Body of pancreas (tissue), 4 donors: ENCODE results near the gene LOXHD1. TPM values are rescaled to one million over a fixed set of nuclear protein-coding genes. Genes with fewer than 3 reads are reported as not detected.

Experiments
- ATAC-seq: fragments of 150-250 bp; one replicate; pipeline ENCODE4 v1.9.1; 2016
- DNase-seq, 4 donors: peaks; one replicate each; pipeline ENCODE4 v3.0.0-alpha.2; 2019
- H3K27ac ChIP-seq, 4 donors: fragments of 200-600 bp; sonication (generic); 1 replicate in 3 of 4; 2 replicates in 1 of 4; pipeline versions ENCODE4 v1.5.1 to v1.6.1; 2016 to 2019; ENCODE audit warnings: mild to moderate bottlenecking in 1 of 4, mixed read lengths in 1 of 4, moderate library complexity in 1 of 4
- H3K27me3 ChIP-seq, 2 donors: fragments of 200-600 bp; sonication (generic); one replicate each; pipeline ENCODE4 v1.6.0; 2016; ENCODE audit warnings: mild to moderate bottlenecking in 1 of 2
- H3K36me3 ChIP-seq, 2 donors: fragments of 200-600 bp; sonication (generic); replicated peaks in 1 of 2; 2 replicates each; pipeline ENCODE4 v1.5.1; 2016; ENCODE audit warnings: low read depth in 2 of 2; ENCODE audit not compliant: insufficient read depth in 1 of 2
- H3K4me1 ChIP-seq: fragments of 200-600 bp; sonication (generic); one replicate; pipeline ENCODE4 v1.6.0; 2016
- H3K4me3 ChIP-seq, 2 donors: fragments of 200-600 bp; sonication (generic); 1 replicate in 1 of 2; 2 replicates in 1 of 2; pipeline ENCODE4 v1.5.1; 2016 to 2019
- H3K9me3 ChIP-seq, 3 donors: fragments of 200-600 bp; sonication (generic); 1 replicate in 2 of 3; 2 replicates in 1 of 3; pipeline ENCODE4 v1.5.1; 2016
- POLR2A ChIP-seq, 3 donors: fragments of 450-650 bp; IDR thresholded peaks; one replicate each; pipeline ENCODE4 v1.6.1; 2016; ENCODE audit warnings: antibody characterized with exemption in 3 of 3, mild to moderate bottlenecking in 2 of 3
- WGBS, 2 donors: methylation state at CpG; one replicate each; pipeline ENCODE4 v1.1.5; 2017; 5-methylcytosine and 5-hydroxymethylcytosine counted together
- intact Hi-C: fragments of 100-400 bp; cut with DNase I; formaldehyde crosslinking; loops from one replicate; pipeline ENCODE4 v1.15.1; 2023
- total RNA-seq, 2 donors: library from RNA; depleted of rRNA; stranded (reverse); fragments of >200 nt; gene quantifications; one replicate each; pipeline ENCODE4 v1.1.0, GENCODE V29; 2016
- TF ChIP-seq, protein P1 (sequence below), 7 experiments: fragments of 450-650 bp in 4 of 7; fragments of 200-600 bp in 3 of 7; sonication (generic) in 3 of 7; IDR thresholded peaks; one replicate each; pipeline ENCODE4 v1.5.1; 2016 to 2019; ENCODE audit warnings: antibody characterized with exemption in 7 of 7

The LOXHD1 gene
- total RNA-seq, 2 donors from 2014 or later: 0.26 TPM; not detected in 1

DNA sequence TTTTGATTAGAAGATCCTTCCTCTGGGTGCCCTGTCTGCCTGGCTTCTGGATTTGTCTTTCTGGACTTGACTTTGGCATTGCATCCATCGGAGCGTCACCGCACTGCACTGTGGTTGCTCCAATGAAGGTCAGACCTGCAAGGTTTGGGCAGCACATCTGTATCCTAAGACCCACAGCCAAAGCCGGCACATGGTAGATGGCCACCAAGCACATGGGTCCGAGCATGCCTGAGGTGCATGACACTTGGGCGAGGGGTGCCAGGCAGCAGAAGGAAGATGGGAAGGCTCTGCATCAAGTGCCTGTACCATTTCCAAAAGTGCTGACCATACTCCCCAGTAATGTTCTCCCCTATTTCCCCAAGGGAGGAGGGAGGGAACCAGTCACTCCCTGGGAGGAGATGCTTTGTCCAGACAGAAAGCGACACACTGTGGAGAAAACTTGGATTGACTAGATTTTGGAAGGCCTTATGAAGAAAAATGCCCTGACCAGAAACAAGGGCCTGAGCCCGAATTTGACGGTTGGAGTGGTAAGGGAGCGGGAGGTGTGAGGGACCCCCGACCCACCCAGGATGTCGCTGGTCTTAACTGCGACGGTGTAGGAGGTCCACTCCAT lies 149.9 kb downstream of the LOXHD1 start:
- ATAC-seq (no peak), DNase-seq (no peak)
- Histone ChIP-seq H3K4me3 (no peak overlapping the region), H3K36me3 (no peaks in the 10 kb centered on the region), H3K4me1 (no peaks in the 10 kb centered on the region), H3K9me3 (no peaks in the 10 kb centered on the region), H3K27me3 (no peaks in the 10 kb centered on the region), H3K27ac (no peak overlapping the region)
- TF ChIP-seq POLR2A (IDR thresholded peaks at IDR 0.05): no peak
- TF ChIP-seq, protein P1, sequence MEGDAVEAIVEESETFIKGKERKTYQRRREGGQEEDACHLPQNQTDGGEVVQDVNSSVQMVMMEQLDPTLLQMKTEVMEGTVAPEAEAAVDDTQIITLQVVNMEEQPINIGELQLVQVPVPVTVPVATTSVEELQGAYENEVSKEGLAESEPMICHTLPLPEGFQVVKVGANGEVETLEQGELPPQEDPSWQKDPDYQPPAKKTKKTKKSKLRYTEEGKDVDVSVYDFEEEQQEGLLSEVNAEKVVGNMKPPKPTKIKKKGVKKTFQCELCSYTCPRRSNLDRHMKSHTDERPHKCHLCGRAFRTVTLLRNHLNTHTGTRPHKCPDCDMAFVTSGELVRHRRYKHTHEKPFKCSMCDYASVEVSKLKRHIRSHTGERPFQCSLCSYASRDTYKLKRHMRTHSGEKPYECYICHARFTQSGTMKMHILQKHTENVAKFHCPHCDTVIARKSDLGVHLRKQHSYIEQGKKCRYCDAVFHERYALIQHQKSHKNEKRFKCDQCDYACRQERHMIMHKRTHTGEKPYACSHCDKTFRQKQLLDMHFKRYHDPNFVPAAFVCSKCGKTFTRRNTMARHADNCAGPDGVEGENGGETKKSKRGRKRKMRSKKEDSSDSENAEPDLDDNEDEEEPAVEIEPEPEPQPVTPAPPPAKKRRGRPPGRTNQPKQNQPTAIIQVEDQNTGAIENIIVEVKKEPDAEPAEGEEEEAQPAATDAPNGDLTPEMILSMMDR (IDR thresholded peaks at IDR 0.05): no peak
- 69 to 72% methylated on average over 10 to 14 of the region's 14 CpGs for WGBS, 2 donors
- intact Hi-C loops: no loop called here

DNA sequence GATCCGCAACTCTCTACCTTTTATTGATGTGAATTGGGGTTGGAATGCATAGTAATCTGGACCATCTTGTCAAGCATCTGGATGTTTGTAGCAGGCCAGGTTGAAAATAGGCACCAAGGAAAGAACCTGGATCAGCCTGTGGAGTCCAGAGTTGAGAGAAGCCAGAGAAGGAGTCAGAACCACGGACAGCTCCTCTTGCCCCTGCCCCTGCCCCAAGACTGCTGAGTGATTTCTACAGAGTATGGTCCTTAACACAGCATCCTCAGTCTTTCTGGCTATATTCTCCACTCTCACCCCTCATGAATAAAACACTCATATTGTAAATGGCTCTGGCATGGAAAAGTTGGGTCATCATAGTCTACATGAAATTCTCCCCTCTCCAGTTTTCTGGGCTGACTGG lies 154.6 kb downstream of the LOXHD1 start:
- ATAC-seq (no peak), DNase-seq (no peak)
- no peaks in the 10 kb centered on the region for H3K27me3 ChIP-seq
- no peaks in the 10 kb centered on the region for H3K4me1 ChIP-seq
- no peaks in the 10 kb centered on the region for H3K9me3 ChIP-seq
- H3K36me3 ChIP-seq: no peaks in the 10 kb centered on the region
- H3K4me3 ChIP-seq: no peak overlapping the region
- intact Hi-C loops: no loop called here
- no peak for TF ChIP-seq POLR2A (IDR thresholded peaks at IDR 0.05)
- TF ChIP-seq, protein P1 (IDR thresholded peaks at IDR 0.05): no peak
- no peak overlapping the region for H3K27ac ChIP-seq
- WGBS, 2 donors: 10 to 13% methylated on average over 2 of the region's 2 CpGs

DNA sequence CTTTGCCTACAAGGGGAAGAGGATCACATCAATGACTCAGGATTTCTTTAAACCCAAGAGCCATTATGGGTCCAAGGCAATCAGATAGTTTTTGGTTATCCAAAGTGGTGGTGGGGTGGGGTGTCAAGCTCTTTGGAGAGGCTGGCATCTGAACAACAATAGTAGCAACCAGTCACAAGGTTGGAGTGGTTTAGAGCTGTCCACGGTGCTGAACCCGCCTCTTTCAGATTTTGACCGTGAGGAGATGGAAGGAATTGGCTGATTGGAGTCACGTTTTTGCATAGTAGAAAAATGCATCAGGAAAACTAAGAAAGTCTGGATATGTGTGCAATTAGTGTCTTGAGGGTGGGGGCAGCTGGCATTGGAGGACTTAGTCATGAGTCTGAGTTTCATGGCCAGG lies 159.9 kb downstream of the LOXHD1 start:
- Histone ChIP-seq H3K4me1 (no peaks in the 10 kb centered on the region), H3K4me3 (no peak overlapping the region), H3K9me3 (no peaks in the 10 kb centered on the region), H3K27ac (no peak overlapping the region), H3K36me3 (no peaks in the 10 kb centered on the region), H3K27me3 (no peaks in the 10 kb centered on the region)
- intact Hi-C loops: no loop called here
- no peak for TF ChIP-seq POLR2A (IDR thresholded peaks at IDR 0.05)
- TF ChIP-seq, protein P1 (IDR thresholded peaks at IDR 0.05): no peak
- DNase-seq (peak in 1 of 4 donors; percentile 16), ATAC-seq (no peak)
- 2 to 6% methylated on average over 4 of the region's 4 CpGs for WGBS, 2 donors

DNA sequence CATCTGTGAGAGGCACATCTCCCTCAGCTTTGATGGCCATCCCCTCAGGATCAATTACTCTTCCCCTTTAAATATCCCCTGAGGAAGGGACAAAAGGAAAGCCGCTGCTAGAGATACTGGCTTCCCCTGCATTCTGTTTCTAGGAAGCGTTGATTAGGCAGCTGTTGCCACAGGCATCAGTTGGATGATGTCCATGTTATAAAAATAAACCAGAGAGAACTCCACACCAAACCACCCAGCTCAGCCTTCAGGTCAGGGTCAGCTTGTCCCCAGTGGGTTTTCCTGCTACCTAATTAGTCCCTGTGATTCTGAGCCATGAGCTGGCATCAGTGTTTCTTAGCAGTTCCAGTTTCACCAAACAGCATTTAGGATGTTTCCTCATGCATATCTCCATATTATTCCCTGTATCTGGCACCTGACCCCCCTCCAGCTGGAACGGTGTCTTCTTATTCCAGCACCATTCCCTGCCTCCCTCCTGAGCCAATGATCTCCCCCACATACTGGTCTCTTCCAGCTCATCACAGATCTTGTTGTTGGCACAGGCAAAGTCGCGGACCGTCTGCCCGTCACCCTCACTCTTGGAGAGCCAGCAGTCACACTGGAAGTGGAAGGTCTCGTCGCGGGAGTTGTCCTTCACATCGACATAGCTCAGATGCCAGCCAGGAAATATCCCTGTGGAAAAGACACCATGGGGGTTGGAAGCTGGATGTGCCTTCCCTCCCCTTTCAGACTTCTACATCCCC lies 168.4 kb downstream of the LOXHD1 start:
- ATAC-seq (no peak), DNase-seq (no peak)
- intact Hi-C loops: no loop called here
- Histone ChIP-seq H3K27me3 (no peaks in the 10 kb centered on the region), H3K36me3 (no peaks in the 10 kb centered on the region), H3K27ac (no peak overlapping the region), H3K4me3 (no peak overlapping the region), H3K4me1 (no peaks in the 10 kb centered on the region), H3K9me3 (no peaks in the 10 kb centered on the region)
- no peak for TF ChIP-seq POLR2A (IDR thresholded peaks at IDR 0.05)
- TF ChIP-seq, protein P1 (IDR thresholded peaks at IDR 0.05): no peak
- WGBS, 2 donors: 73 to 82% methylated on average over 11 of the region's 11 CpGs
